ENCODE data around the gene BAHCC1. TPM values are rescaled to one million over a fixed set of nuclear protein-coding genes. Genes with fewer than 3 reads are reported as not detected.

The BAHCC1 gene
- total and polyA plus RNA-seq, 2 of the 8 experiments (the other 6 are each of a cell fraction or from before 2014, with no cell fraction given): 0.26 to 0.58 TPM

DNA sequence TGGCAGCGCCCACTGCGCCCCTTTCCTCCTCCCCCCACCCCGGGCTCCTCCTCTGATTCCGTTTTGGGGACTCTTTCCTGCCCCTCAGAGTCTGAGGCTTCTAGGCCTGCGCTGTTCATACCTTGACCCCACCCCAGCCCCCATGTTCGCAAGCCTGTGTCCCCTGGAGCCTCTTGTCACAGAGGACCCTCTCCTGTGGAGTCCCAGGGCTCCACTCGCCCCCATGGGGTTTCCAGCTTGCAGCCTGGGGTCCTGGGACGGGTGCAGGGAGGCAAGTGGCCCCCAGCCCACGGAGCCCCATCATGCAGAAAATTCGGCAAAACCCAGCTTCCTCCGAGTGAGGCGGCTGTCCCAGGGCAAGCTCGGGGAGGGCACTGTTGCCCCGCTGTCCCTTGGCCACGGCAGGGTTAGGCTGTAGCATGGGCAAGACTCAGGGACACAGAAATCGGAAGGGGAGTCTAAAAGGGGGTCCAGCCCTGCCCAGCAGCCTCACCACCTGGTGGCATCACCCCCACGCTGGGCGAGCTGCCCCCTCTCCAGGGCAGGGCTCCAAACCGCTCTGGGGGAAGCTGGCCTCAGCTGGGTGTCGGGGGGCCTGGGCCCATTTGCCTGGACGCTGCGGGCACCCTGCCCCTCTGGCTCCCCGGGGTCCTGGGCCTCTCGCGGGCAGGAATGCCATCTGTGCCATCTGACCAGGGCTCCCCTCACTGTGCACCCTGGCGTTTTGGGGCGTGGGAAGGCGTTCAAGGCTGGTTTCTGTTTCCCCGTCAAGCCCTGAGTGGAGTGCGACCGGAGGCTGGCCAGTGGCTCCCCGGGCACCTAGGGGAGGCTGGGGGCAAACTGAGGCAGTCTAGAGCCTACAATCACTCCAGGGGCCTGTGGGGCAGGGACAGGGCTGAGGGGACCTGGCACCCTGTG is 11.5 kb upstream of the BAHCC1 start:
- Histone ChIP-seq H2BK20ac (ENCODE audit: low read length) (no peak overlapping the region), H2BK15ac (ENCODE audit: low read length) (no peak overlapping the region), H3K4me2 (ENCODE audit: insufficient read depth in 1 of 2, low read depth in 2 of 2, low read length in 2 of 2) (no peak overlapping the region), H2BK12ac (ENCODE audit: low read depth, low read length) (no peak overlapping the region), H3K4me3 (ENCODE audit: extremely low read depth in 1 of 4, insufficient read depth in 2 of 4, low read depth in 3 of 4, low read length in 4 of 4) (no peak overlapping the region), H3K27ac (ENCODE audit: low read depth, low read length) (no peak overlapping the region), H4K20me1 (replicated peaks in 1 of 2; ENCODE audit: control insufficient read depth in 1 of 2, insufficient read depth in 2 of 2, low read length in 2 of 2) (peaks cover 10 to 14% of the 10 kb centered on the region in 2 experiments), H2AFZ (ENCODE audit: low read length) (no peak overlapping the region), H3K9ac (replicated peaks in 1 of 4; ENCODE audit: extremely low read depth in 1 of 4, low read depth in 3 of 4, low read length in 3 of 4) (no peak overlapping the region), H3K18ac (ENCODE audit: extremely low read depth, low read length) (no peak overlapping the region), H3K4me1 (replicated peaks in 1 of 4; ENCODE audit: control insufficient read depth in 3 of 4, insufficient read depth in 4 of 4, low read length in 3 of 4) (peaks cover 0 to 16% (median 5%) of the 10 kb centered on the region in 4 experiments; a peak in 6 of 7 replicates), H3K36me3 (ENCODE audit: control insufficient read depth in 2 of 4, insufficient read depth in 4 of 4, low read length in 3 of 4) (no peaks in the 10 kb centered on the region; a peak in 1 of 8 replicates), H3K79me2 (ENCODE audit: control insufficient read depth in 1 of 2, insufficient read depth in 2 of 2, low read length in 2 of 2) (no peaks in the 10 kb centered on the region), H3K9me3 (ENCODE audit: insufficient read depth in 2 of 2, low read depth in 1 of 2, low read length in 1 of 2) (no peaks in the 10 kb centered on the region), H2BK120ac (replicated peaks; ENCODE audit: low read depth, low read length) (no peak overlapping the region), H4K8ac (ENCODE audit: extremely low read depth, insufficient read depth, low read length) (no peak overlapping the region), H3K23me2 (ENCODE audit: low read depth, low read length) (peaks cover 7% of the 10 kb centered on the region; the same call in 1 of the 2 replicates), H3K23ac (ENCODE audit: insufficient read length) (no peak overlapping the region), H3K79me1 (ENCODE audit: low read depth, low read length) (no peaks in the 10 kb centered on the region), H3K4ac (replicated peaks; ENCODE audit: insufficient read length, low read depth, low read length) (no peak overlapping the region), H3K14ac (ENCODE audit: insufficient read length) (no peak overlapping the region), H4K5ac (ENCODE audit: insufficient read length, low read depth, low read length) (no peak overlapping the region), H3K27me3 (replicated peaks in 1 of 4; ENCODE audit: control insufficient read depth in 3 of 4, extremely low read depth in 1 of 4, insufficient read depth in 3 of 4, low read length in 3 of 4) (peaks cover 33 to 60% (median 48%) of the 10 kb centered on the region in 4 experiments), H3K56ac (replicated peaks; ENCODE audit: insufficient read length, low read depth, low read length) (no peak overlapping the region), H2BK5ac (ENCODE audit: low read depth, low read length) (no peak overlapping the region), H4K91ac (replicated peaks; ENCODE audit: insufficient read length, low read length) (no peak overlapping the region), H2AK5ac (ENCODE audit: low read depth, low read length) (no peak overlapping the region)
- CTCF ChIA-PET (ENCODE audit: partially characterized antibody): interaction anchor here (0.7 to 1.4 kb wide), 2 partner anchors 73 to 154 kb away, joined by 3 to 6 read pairs; no protein-coding TSS in a partner anchor
- no peak for FAIRE-seq
- POLR2A ChIA-PET (ENCODE audit: partially characterized antibody): no interaction called here
- 91% methylated on average over 24 of the region's 32 CpGs; no CpG with 5 or more reads in 1 of the 2 experiments for WGBS, 2 experiments (ENCODE audit: extremely low coverage in 1 of 2, insufficient coverage in 1 of 2, insufficient read length in 1 of 2, insufficient replicate concordance in 2 of 2, low coverage in 1 of 2, low lambda C conversion rate in 2 of 2, missing lambda C conversion rate in 1 of 2)
- DNase-seq (ENCODE audit: low read depth in 1 of 2, low spot score in 2 of 2): no peak
- no peak for TF ChIP-seq CHD1 (IDR thresholded peaks at IDR 0.05; ENCODE audit: low read depth, low read length)

Measured in H1 (cell line).